Neutrophil (primary cell): ENCODE results near the gene TNFRSF25.
"Not testable (repeated sequence)": the region's sequence is repeated elsewhere in the genome, so short reads cannot be mapped to it uniquely, and the experiment has no call there.

Experiments
- H3K27ac ChIP-seq: fragments of 200-600 bp; sonication (generic); 2 replicates; pipeline ENCODE4 v1.5.1; 2016; ENCODE audit warnings: mild to moderate bottlenecking, moderate library complexity
- H3K27me3 ChIP-seq: fragments of 200-600 bp; sonication (generic); 2 replicates; pipeline ENCODE4 v1.6.0; 2016; ENCODE audit warnings: mild to moderate bottlenecking
- H3K36me3 ChIP-seq: fragments of 200-600 bp; sonication (generic); 2 replicates; pipeline ENCODE4 v1.5.1; 2017
- H3K4me1 ChIP-seq, 2 experiments: fragments of 200-600 bp in 1 of 2; sonication (generic) in 1 of 2; 1 replicate in 1 of 2; 2 replicates in 1 of 2; pipeline versions ENCODE4 v1.5.1 to v1.6.1; 2013 to 2016; ENCODE audit warnings: low read depth in 1 of 2, low read length in 1 of 2, mild to moderate bottlenecking in 1 of 2, moderate library complexity in 1 of 2; ENCODE audit not compliant: control insufficient read depth in 1 of 2, insufficient read depth in 1 of 2
- H3K4me3 ChIP-seq, 2 experiments: fragments of 200-600 bp in 1 of 2; sonication (generic) in 1 of 2; 1 replicate in 1 of 2; 2 replicates in 1 of 2; pipeline ENCODE4 v1.5.1; 2013 to 2016; ENCODE audit warnings: low read depth in 1 of 2, low read length in 1 of 2, mild to moderate bottlenecking in 1 of 2, moderate library complexity in 1 of 2
- H3K9me3 ChIP-seq: fragments of 200-600 bp; sonication (generic); 2 replicates; pipeline ENCODE4 v1.5.1; 2016
- CTCF ChIP-seq: fragments of 200-600 bp; sonication (generic); IDR thresholded peaks from 2 replicates; pipeline ENCODE4 v1.5.1; 2016; ENCODE audit warnings: antibody characterized with exemption

Gene TNFRSF25

GRCh38 chr1:6438047-6438525 is 27.9 kb downstream of the TNFRSF25 start:
- Histone ChIP-seq H3K4me3 (no peak overlapping the region), H3K4me1 (peaks cover 0 to 4% of the 10 kb centered on the region in 2 experiments), H3K27me3 (peaks cover 64% of the 10 kb centered on the region), H3K9me3 (no peaks in the 10 kb centered on the region), H3K36me3 (no peaks in the 10 kb centered on the region), H3K27ac (no peak overlapping the region)
- peak; percentile 88 for TF ChIP-seq CTCF

- not testable (repeated sequence) for H3K27ac ChIP-seq, H3K36me3 ChIP-seq, H3K4me3 ChIP-seq, H3K9me3 ChIP-seq, H3K4me1 ChIP-seq
- peaks cover 60% of the 10 kb centered on the region for H3K27me3 ChIP-seq
These were observed 28.8 kb downstream of the TNFRSF25 start for GRCh38 chr1:6437012-6437700.

- not testable (repeated sequence) for H3K27ac ChIP-seq, H3K4me3 ChIP-seq, H3K4me1 ChIP-seq
These were observed 29.7 kb downstream of the TNFRSF25 start for GRCh38 chr1:6436277-6436676.

GRCh38 chr1:6435547-6435946 is 30.4 kb downstream of the TNFRSF25 start:
- TF ChIP-seq CTCF = no peak
- H3K27me3 ChIP-seq = peaks cover 51% of the 10 kb centered on the region

More at GRCh38 chr1:6436277-6436676, 29.7 kb downstream of the TNFRSF25 start:
- H3K36me3 ChIP-seq, H3K9me3 ChIP-seq: not testable (repeated sequence)
- H3K27me3 ChIP-seq = peaks cover 52% of the 10 kb centered on the region

GRCh38 chr1:6435129-6435528 is 30.8 kb downstream of the TNFRSF25 start:
- H3K4me1 ChIP-seq = peaks cover 0 to 2% of the 10 kb centered on the region in 2 experiments
- no peaks in the 10 kb centered on the region for H3K36me3 ChIP-seq
- no peak overlapping the region for H3K27ac ChIP-seq
- no peak overlapping the region for H3K4me3 ChIP-seq
- peaks cover 51% of the 10 kb centered on the region for H3K27me3 ChIP-seq
- TF ChIP-seq CTCF = no peak
- H3K9me3 ChIP-seq = no peaks in the 10 kb centered on the region

More at GRCh38 chr1:6435547-6435946, 30.4 kb downstream of the TNFRSF25 start:
- H3K9me3 ChIP-seq = no peaks in the 10 kb centered on the region
- H3K4me3 ChIP-seq = no peak overlapping the region
- H3K36me3 ChIP-seq = no peaks in the 10 kb centered on the region
- H3K4me1 ChIP-seq = peaks cover 0 to 4% of the 10 kb centered on the region in 2 experiments
- no peak overlapping the region for H3K27ac ChIP-seq

- Histone ChIP-seq H3K27me3 (peaks cover 51% of the 10 kb centered on the region), H3K27ac (no peak overlapping the region), H3K36me3 (no peaks in the 10 kb centered on the region), H3K4me1 (no peaks in the 10 kb centered on the region), H3K9me3 (no peaks in the 10 kb centered on the region), H3K4me3 (no peak overlapping the region)
- TF ChIP-seq CTCF = no peak
These were observed 31.8 kb downstream of the TNFRSF25 start for GRCh38 chr1:6434186-6434585.

- not testable (repeated sequence) for H3K4me1 ChIP-seq, H3K27ac ChIP-seq, H3K4me3 ChIP-seq, H3K9me3 ChIP-seq, H3K36me3 ChIP-seq
- peaks cover 51% of the 10 kb centered on the region for H3K27me3 ChIP-seq
These were observed 34.1 kb downstream of the TNFRSF25 start for GRCh38 chr1:6431645-6432579.

GRCh38 chr1:6429660-6430411 is 36.1 kb downstream of the TNFRSF25 start:
- not testable (repeated sequence) for H3K4me3 ChIP-seq, H3K27ac ChIP-seq, H3K9me3 ChIP-seq, H3K36me3 ChIP-seq, H3K4me1 ChIP-seq
- peaks cover 64% of the 10 kb centered on the region for H3K27me3 ChIP-seq

GRCh38 chr1:6428453-6428852 is 37.5 kb downstream of the TNFRSF25 start:
- H3K9me3 ChIP-seq, H3K27ac ChIP-seq, H3K36me3 ChIP-seq, H3K4me3 ChIP-seq, H3K4me1 ChIP-seq: not testable (repeated sequence)
- peaks cover 78% of the 10 kb centered on the region for H3K27me3 ChIP-seq
